ENCODE measurements around the gene NCKAP1. TPM values are rescaled to one million over a fixed set of nuclear protein-coding genes. Genes with fewer than 3 reads are reported as not detected.

The NCKAP1 gene
- total RNA-seq, 1 donor from 2014 or later: 106 TPM

DNA sequence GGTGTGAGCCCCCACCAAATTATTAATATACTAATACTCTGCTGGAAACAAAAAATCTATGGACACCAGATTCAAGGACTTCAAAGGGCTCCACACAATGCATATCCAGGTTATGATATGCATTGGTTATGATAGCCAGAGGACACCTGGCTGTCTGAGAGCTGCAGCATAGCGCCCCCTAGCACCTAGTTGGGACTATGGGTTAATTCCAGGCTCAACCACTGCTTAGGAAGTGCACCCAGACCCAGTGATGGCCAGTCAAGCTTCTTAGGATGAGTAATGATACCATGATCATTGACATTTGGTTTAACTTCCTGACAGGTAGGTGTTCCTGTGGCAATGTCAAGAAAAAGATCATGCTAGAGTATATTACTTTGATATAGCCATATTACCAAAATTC, 168.0 kb downstream of the NCKAP1 start:
- Mint-ChIP-seq H3K36me3 (ENCODE audit: low read depth) (peaks cover 7% of the 10 kb centered on the region), H3K4me3 (peak overlapping the region; percentile 52), H3K27me3 (ENCODE audit: low read depth) (no peaks in the 10 kb centered on the region), H3K9me3 (peaks cover 4% of the 10 kb centered on the region), H3K27ac (ENCODE audit: unreplicated experiment) (no peak overlapping the region), H3K4me1 (peaks cover 51% of the 10 kb centered on the region)
- TF ChIP-seq, protein P1, sequence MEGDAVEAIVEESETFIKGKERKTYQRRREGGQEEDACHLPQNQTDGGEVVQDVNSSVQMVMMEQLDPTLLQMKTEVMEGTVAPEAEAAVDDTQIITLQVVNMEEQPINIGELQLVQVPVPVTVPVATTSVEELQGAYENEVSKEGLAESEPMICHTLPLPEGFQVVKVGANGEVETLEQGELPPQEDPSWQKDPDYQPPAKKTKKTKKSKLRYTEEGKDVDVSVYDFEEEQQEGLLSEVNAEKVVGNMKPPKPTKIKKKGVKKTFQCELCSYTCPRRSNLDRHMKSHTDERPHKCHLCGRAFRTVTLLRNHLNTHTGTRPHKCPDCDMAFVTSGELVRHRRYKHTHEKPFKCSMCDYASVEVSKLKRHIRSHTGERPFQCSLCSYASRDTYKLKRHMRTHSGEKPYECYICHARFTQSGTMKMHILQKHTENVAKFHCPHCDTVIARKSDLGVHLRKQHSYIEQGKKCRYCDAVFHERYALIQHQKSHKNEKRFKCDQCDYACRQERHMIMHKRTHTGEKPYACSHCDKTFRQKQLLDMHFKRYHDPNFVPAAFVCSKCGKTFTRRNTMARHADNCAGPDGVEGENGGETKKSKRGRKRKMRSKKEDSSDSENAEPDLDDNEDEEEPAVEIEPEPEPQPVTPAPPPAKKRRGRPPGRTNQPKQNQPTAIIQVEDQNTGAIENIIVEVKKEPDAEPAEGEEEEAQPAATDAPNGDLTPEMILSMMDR (conservative IDR thresholded peaks at IDR 0.05): peak; percentile 35
- no peak for DNase-seq (ENCODE audit: low read depth, low spot score)

DNA sequence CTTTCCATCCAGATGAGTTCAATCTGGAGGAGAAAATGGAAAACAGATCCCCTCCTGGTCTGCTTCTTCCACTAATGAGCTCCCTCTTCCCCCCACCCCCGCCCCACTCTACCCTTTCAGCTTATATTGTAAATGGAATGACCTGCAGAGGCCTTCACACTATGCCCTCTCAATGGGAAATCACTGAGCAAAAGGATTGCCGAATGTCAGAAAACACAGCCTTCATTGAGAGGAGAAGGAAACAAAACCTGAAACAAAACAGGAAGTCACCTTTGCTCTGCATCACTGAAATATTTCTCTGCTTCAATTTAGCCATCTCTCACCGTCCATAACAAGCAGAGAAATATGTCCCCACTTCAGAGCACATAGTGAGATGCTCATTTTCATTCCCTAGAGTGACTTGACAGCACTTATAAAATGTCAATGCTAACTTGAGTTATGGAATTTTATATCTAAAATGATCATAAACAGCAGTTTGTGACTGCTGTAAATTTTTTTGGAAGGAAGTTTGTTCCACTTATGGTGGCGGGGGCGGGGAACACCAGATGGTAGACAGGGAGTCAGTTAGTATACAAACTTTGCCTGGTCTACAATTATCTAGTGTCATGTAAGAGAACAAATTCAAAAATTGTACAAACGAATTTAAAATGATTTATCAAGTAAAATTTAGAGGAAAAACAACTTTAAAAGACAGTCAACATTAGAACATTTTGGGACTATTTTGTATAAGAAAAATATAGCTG, 170.0 kb downstream of the NCKAP1 start:
- H3K27ac Mint-ChIP-seq (ENCODE audit: unreplicated experiment): peak overlapping the region; percentile 72
- no peaks in the 10 kb centered on the region for H3K36me3 Mint-ChIP-seq (ENCODE audit: low read depth)
- H3K9me3 Mint-ChIP-seq: no peaks in the 10 kb centered on the region
- H3K4me3 Mint-ChIP-seq: peak overlapping the region; percentile 89
- H3K4me1 Mint-ChIP-seq: peaks cover 71% of the 10 kb centered on the region
- H3K27me3 Mint-ChIP-seq (ENCODE audit: low read depth): no peaks in the 10 kb centered on the region
- TF ChIP-seq, protein P1 (conservative IDR thresholded peaks at IDR 0.05): no peak
- DNase-seq (ENCODE audit: low read depth, low spot score): no peak

DNA sequence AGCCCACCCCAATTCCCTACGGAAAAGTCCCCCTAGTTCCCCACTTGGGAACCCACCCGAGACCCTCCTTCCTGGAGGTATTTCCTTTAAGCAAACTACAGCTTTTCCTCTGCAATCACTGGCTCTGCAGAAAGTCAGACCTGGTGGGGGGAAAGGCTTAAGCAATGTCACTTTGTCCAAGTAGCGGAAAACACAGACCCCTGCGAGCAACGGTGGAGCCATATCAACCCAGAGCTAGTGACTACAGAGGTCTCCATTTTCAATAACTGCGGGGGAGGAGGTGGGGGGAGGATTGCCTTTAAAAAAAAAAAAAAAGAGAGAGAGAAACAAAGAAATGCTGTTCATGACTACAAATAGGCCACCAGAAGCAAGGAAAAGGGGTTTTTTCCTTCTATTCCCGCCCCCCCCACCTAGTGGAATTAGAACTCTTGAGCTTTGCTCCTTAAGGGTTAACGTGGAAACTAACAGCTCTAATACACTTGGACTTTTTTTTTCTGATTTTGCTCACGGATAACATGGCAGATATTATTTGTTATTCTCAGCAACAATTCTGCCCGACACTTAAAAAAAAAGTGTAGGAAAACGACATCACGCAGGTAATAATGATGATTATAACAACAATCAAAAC, 170.7 kb downstream of the NCKAP1 start:
- H3K36me3 Mint-ChIP-seq (ENCODE audit: low read depth): no peaks in the 10 kb centered on the region
- TF ChIP-seq, protein P1 (conservative IDR thresholded peaks at IDR 0.05): no peak
- peak overlapping the region; percentile 65 for H3K27ac Mint-ChIP-seq (ENCODE audit: unreplicated experiment)
- peaks cover 74% of the 10 kb centered on the region for H3K4me1 Mint-ChIP-seq
- no peaks in the 10 kb centered on the region for H3K9me3 Mint-ChIP-seq
- H3K27me3 Mint-ChIP-seq (ENCODE audit: low read depth): no peaks in the 10 kb centered on the region
- peak; percentile 12 for DNase-seq (ENCODE audit: low read depth, low spot score)
- peak overlapping the region; percentile 89 for H3K4me3 Mint-ChIP-seq

- peak within 1 kb of the TSS; percentile 89 for H3K4me3 Mint-ChIP-seq
- peak within 1 kb of the TSS; percentile 96 for H3K27ac Mint-ChIP-seq (ENCODE audit: unreplicated experiment)
- DNase-seq (ENCODE audit: low read depth, low spot score): peak; percentile 60
- TF ChIP-seq, protein P1 (conservative IDR thresholded peaks at IDR 0.05): no peak
- peaks cover 74% of the 10 kb centered on the region for H3K4me1 Mint-ChIP-seq
- H3K9me3 Mint-ChIP-seq: no peaks in the 10 kb centered on the region
- no peaks in the 10 kb centered on the region for H3K36me3 Mint-ChIP-seq (ENCODE audit: low read depth)
- no peaks in the 10 kb centered on the region for H3K27me3 Mint-ChIP-seq (ENCODE audit: low read depth)
Observed at GRCh38 chr2:182866461-182867406, 171.5 kb downstream of the NCKAP1 start, which contains the start of gene FRZB. TSS of gene FRZB (minus strand) at chr2:182866637. CDS start at chr2:182866552, 85 bp downstream.

GRCh38 chr2:182866095-182866460, 172.2 kb downstream of the NCKAP1 start:
- DNase-seq (ENCODE audit: low read depth, low spot score): peak; percentile 30
- Mint-ChIP-seq H3K27me3 (ENCODE audit: low read depth) (no peaks in the 10 kb centered on the region), H3K9me3 (no peaks in the 10 kb centered on the region), H3K4me1 (peaks cover 78% of the 10 kb centered on the region), H3K36me3 (ENCODE audit: low read depth) (no peaks in the 10 kb centered on the region), H3K27ac (ENCODE audit: unreplicated experiment) (peak overlapping the region; percentile 23), H3K4me3 (peak overlapping the region; percentile 89)
- TF ChIP-seq, protein P1 (conservative IDR thresholded peaks at IDR 0.05): no peak

All from neural crest cell (in vitro differentiated cells).